Endothelial cell (in vitro differentiated cells): Measurements from ENCODE around the gene DUSP21. TPM values are rescaled to one million over a fixed set of nuclear protein-coding genes. Genes with fewer than 3 reads are reported as not detected.
A peak's percentile ranks its signal among the peaks of the same experiment; 100 is the strongest.
"Not testable (repeated sequence)": the region's sequence is repeated elsewhere in the genome, so short reads cannot be mapped to it uniquely, and the experiment has no call there.

Experiments
- DNase-seq: peaks from one replicate; pipeline ENCODE4 v3.0.0; 2021; ENCODE audit warnings: low spot score
- H3K27ac Mint-ChIP-seq: one replicate; pipeline ENCODE4 v1.8.0; 2021; ENCODE audit warnings: mixed read lengths, inconsistent platforms; ENCODE audit not compliant: unreplicated experiment
- H3K27me3 Mint-ChIP-seq: one replicate; pipeline ENCODE4 v1.8.0; 2021; ENCODE audit warnings: mild to moderate bottlenecking, moderate library complexity, mixed read lengths, inconsistent platforms; ENCODE audit not compliant: unreplicated experiment
- H3K36me3 Mint-ChIP-seq: one replicate; pipeline ENCODE4 v1.8.0; 2021; ENCODE audit warnings: mild to moderate bottlenecking, low read depth, mixed read lengths, inconsistent platforms; ENCODE audit not compliant: unreplicated experiment
- H3K4me1 Mint-ChIP-seq: one replicate; pipeline ENCODE4 v1.8.0; 2021; ENCODE audit warnings: mild to moderate bottlenecking, mixed read lengths, inconsistent platforms; ENCODE audit not compliant: unreplicated experiment
- H3K4me3 Mint-ChIP-seq: one replicate; pipeline ENCODE4 v1.8.0; 2021; ENCODE audit warnings: mild to moderate bottlenecking, mixed read lengths, inconsistent platforms; ENCODE audit not compliant: unreplicated experiment
- H3K9me3 Mint-ChIP-seq: one replicate; pipeline ENCODE4 v1.8.0; 2021; ENCODE audit warnings: mixed read lengths, inconsistent platforms; ENCODE audit not compliant: unreplicated experiment
- total RNA-seq: library from RNA; stranded (reverse); fragmentation: NEBNext Ultra II Directional; extraction: Animal tissue kit (Norgen Biotek cat#: 25700); gene quantifications from one replicate; pipeline ENCODE4 v1.2.1, GENCODE V29; 2021; ENCODE audit not compliant: unreplicated experiment
- TF ChIP-seq, protein P1 (sequence below): fragments of 200-600 bp; sonication (generic); IDR thresholded peaks from one replicate; pipeline ENCODE4 v1.5.0; 2021; ENCODE audit warnings: antibody characterized with exemption; ENCODE audit not compliant: unreplicated experiment

DUSP21 gene
- total RNA-seq, 1 donor from 2014 or later, result not detected

DNA sequence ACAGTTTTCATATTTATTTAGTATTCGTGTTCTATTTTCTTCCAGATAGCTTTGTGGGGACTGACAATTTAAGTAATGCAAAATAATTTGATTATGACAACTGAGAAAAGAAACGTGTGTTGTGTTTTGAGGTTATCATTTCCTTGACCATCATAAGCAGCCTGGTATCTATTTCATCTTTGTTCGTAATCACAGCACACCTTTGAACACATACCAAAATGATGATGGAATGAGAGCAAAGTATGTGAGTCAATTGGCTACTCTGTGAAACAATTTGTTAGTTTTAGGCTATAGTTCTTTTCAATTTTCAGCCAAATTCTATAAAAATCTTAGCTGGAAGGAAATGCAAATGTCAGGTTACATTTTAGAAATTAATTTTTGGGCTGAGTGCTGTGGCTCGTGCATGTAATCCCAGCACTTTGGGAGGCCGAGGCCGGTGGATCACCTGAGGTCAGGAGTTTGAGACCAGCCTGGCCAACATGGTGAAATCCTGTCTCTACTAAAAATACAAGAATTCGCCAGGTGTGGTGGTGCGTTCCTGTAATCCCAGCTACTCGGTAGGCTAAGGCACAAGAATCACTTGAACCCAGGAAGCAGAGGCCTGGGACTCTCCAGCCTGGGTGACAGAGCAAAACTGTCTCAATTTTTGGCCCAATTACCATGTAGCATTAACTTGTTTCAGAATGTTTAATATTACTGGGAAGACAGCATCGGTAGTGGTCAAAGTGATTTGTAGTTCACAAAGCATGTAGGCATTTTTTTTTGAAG lies 1.1 kb upstream of the DUSP21 start:
- H3K9me3 Mint-ChIP-seq, result no peaks in the 10 kb centered on the region
- no peak overlapping the region for H3K27ac Mint-ChIP-seq
- no peak overlapping the region for H3K4me3 Mint-ChIP-seq
- no peaks in the 10 kb centered on the region for H3K36me3 Mint-ChIP-seq
- TF ChIP-seq, protein P1, sequence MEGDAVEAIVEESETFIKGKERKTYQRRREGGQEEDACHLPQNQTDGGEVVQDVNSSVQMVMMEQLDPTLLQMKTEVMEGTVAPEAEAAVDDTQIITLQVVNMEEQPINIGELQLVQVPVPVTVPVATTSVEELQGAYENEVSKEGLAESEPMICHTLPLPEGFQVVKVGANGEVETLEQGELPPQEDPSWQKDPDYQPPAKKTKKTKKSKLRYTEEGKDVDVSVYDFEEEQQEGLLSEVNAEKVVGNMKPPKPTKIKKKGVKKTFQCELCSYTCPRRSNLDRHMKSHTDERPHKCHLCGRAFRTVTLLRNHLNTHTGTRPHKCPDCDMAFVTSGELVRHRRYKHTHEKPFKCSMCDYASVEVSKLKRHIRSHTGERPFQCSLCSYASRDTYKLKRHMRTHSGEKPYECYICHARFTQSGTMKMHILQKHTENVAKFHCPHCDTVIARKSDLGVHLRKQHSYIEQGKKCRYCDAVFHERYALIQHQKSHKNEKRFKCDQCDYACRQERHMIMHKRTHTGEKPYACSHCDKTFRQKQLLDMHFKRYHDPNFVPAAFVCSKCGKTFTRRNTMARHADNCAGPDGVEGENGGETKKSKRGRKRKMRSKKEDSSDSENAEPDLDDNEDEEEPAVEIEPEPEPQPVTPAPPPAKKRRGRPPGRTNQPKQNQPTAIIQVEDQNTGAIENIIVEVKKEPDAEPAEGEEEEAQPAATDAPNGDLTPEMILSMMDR, result no peak
- no peaks in the 10 kb centered on the region for H3K4me1 Mint-ChIP-seq
- DNase-seq, result no peak
- H3K27me3 Mint-ChIP-seq, result no peaks in the 10 kb centered on the region

DNA sequence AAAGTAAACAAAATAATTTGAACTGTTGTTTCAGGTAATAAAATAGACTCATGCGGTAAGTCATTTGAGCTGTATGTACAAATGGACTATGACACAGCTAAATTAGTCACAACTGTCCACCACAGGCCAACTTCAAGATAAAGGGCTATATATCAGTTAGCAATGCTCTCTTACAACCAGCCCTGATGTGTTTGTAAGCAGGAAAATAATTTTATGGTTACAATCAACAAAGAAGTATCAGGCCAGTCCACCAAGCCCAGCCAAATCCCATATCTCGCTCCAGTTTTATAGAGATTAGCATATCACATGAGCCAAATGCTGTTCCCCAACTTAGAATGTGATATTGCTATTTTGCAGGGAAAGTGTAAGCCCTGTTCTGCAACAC lies 511 bp upstream of the DUSP21 start:
- no peaks in the 10 kb centered on the region for H3K4me1 Mint-ChIP-seq
- H3K36me3 Mint-ChIP-seq, result no peaks in the 10 kb centered on the region
- no peak overlapping the region for H3K27ac Mint-ChIP-seq
- no peak for DNase-seq
- H3K27me3 Mint-ChIP-seq, result no peaks in the 10 kb centered on the region
- no peaks in the 10 kb centered on the region for H3K9me3 Mint-ChIP-seq
- TF ChIP-seq, protein P1, result no peak
- H3K4me3 Mint-ChIP-seq, result no peak overlapping the region

DNA sequence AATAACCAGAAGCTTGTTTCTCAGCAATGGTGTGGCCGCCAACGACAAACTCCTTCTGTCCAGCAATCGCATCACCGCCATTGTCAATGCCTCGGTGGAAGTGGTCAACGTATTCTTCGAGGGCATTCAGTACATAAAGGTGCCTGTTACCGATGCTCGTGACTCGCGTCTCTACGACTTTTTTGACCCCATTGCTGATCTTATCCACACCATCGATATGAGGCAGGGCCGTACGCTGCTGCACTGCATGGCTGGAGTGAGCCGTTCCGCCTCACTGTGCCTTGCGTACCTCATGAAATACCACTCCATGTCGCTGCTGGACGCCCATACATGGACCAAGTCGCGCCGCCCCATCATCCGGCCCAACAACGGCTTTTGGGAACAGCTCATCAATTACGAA lies 383 bp downstream of the DUSP21 start:
- TF ChIP-seq, protein P1, result no peak
- Mint-ChIP-seq H3K4me3 (no peak overlapping the region), H3K9me3 (no peaks in the 10 kb centered on the region), H3K36me3 (no peaks in the 10 kb centered on the region), H3K4me1 (no peaks in the 10 kb centered on the region), H3K27ac (no peak overlapping the region), H3K27me3 (no peaks in the 10 kb centered on the region)
- no peak for DNase-seq

DNA sequence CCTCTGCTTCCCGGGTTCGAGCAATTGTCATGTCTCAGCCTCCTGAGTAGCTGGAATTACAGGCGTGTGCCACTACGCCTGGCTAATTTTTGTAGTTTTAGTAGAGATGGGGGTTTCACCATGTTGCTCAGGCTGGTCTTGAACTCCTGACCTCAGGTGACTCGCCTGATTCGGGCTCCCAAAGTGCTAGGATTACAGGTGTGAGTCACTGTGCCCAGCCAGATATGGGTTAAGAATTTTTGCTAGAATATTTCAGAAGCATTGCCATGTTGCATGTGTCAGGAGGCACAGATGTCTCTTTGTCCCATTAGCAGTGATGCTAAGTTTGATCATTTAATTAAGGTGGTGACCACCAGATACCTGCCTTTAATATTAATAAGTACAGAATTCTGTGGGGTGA lies 7.1 kb downstream of the DUSP21 start:
- not testable (repeated sequence) for DNase-seq, H3K36me3 Mint-ChIP-seq, H3K4me3 Mint-ChIP-seq, H3K27ac Mint-ChIP-seq, H3K27me3 Mint-ChIP-seq, H3K9me3 Mint-ChIP-seq, H3K4me1 Mint-ChIP-seq

DNA sequence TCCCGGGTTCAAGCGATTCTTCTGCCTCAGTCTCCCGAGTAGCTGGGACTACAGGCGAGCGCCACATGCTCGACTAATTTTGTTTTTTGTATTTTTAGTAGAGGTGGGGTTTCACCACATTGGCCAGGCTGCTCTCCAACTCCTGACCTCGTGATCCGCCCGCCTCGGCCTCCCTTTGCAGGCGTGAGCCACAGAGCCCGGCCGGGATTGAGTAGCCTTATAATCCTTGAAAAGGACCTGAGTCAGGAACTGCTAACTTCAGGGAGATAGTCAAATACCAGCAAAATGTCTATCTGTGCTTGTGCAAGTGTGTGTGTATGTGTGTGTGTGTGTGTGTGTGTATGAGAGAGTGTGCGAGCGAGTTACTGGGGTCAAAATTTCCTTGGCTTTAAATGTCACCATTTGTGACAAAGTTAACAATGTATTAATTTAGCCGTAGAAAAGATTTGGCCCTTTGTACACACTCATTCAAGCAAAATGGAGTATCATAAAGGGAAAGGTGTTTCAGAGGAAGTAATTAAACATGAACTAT lies 27.4 kb downstream of the DUSP21 start:
- TF ChIP-seq, protein P1, result no peak

More for the DNA sequence above, 27.4 kb downstream of the DUSP21 start:
- Mint-ChIP-seq H3K9me3 (no peaks in the 10 kb centered on the region), H3K36me3 (no peaks in the 10 kb centered on the region), H3K27ac (peak overlapping the region; percentile 58), H3K4me3 (peak overlapping the region; percentile 85), H3K4me1 (peaks cover 4% of the 10 kb centered on the region), H3K27me3 (peaks cover 5% of the 10 kb centered on the region)
- no peak for DNase-seq
